Measurements from ENCODE around the gene MFAP4. TPM values are rescaled to one million over a fixed set of nuclear protein-coding genes. Genes with fewer than 3 reads are reported as not detected.

MFAP4 gene
- total and polyA plus RNA-seq, 5 donors, result 92.8 to 160 (median 119) TPM

- peak overlapping the region; percentile 53 for H3K27ac ChIP-seq (ENCODE audit: low read length)
- no peaks in the 10 kb centered on the region for H3K27me3 ChIP-seq (ENCODE audit: control insufficient read depth, insufficient read depth)
- ATAC-seq (peak; percentile 59 to 76), DNase-seq (peak; percentile 88 to 89 (median 88))
- H3K9me3 ChIP-seq (ENCODE audit: control insufficient read depth, low read length), result no peaks in the 10 kb centered on the region
- peaks cover 13% of the 10 kb centered on the region for H3K4me1 ChIP-seq (ENCODE audit: control insufficient read depth, insufficient read depth, low read length)
- 40% methylated on average over 19 of the region's 19 CpGs for WGBS
- no peak overlapping the region for H3K4me3 ChIP-seq (ENCODE audit: low read length)
- intact Hi-C loops (cut with DNase I), result no loop called here
Measured at GRCh38 chr17:19346351-19347255, 40.4 kb downstream of the MFAP4 start.

- no peak for ATAC-seq
- intact Hi-C loops (cut with DNase I), result no loop called here
- WGBS, result 72% methylated on average over 13 of the region's 13 CpGs
Measured at GRCh38 chr17:19345486-19346350, 41.3 kb downstream of the MFAP4 start.

GRCh38 chr17:19345067-19345460 lies 41.9 kb downstream of the MFAP4 start:
- no peaks in the 10 kb centered on the region for H3K9me3 ChIP-seq (ENCODE audit: control insufficient read depth, low read length)
- no peak overlapping the region for H3K4me3 ChIP-seq (ENCODE audit: low read length)
- no peaks in the 10 kb centered on the region for H3K27me3 ChIP-seq (ENCODE audit: control insufficient read depth, insufficient read depth)
- H3K27ac ChIP-seq (ENCODE audit: low read length), result no peak overlapping the region
- H3K4me1 ChIP-seq (ENCODE audit: control insufficient read depth, insufficient read depth, low read length), result peaks cover 14% of the 10 kb centered on the region
- WGBS, result 83% methylated on average over 7 of the region's 7 CpGs
- intact Hi-C loops (cut with DNase I), result no loop called here
- DNase-seq (no peak), ATAC-seq (no peak)

More at GRCh38 chr17:19345486-19346350, 41.3 kb downstream of the MFAP4 start:
- Histone ChIP-seq H3K27ac (ENCODE audit: low read length) (peak overlapping the region; percentile 53), H3K27me3 (ENCODE audit: control insufficient read depth, insufficient read depth) (no peaks in the 10 kb centered on the region), H3K4me3 (ENCODE audit: low read length) (no peak overlapping the region), H3K9me3 (ENCODE audit: control insufficient read depth, low read length) (no peaks in the 10 kb centered on the region), H3K4me1 (ENCODE audit: control insufficient read depth, insufficient read depth, low read length) (peaks cover 14% of the 10 kb centered on the region)
- no peak for DNase-seq

- DNase-seq, result no peak
- Histone ChIP-seq H3K27me3 (ENCODE audit: control insufficient read depth, insufficient read depth) (no peaks in the 10 kb centered on the region), H3K9me3 (ENCODE audit: control insufficient read depth, low read length) (no peaks in the 10 kb centered on the region), H3K27ac (ENCODE audit: low read length) (no peak overlapping the region), H3K4me3 (ENCODE audit: low read length) (no peak overlapping the region), H3K4me1 (ENCODE audit: control insufficient read depth, insufficient read depth, low read length) (peaks cover 14% of the 10 kb centered on the region)
- ATAC-seq, result no peak
- 74% methylated on average over 40 of the region's 40 CpGs for WGBS
- intact Hi-C loops (cut with DNase I), result no loop called here
Measured at GRCh38 chr17:19344311-19345066, 42.5 kb downstream of the MFAP4 start.

GRCh38 chr17:19343671-19344151 lies 43.3 kb downstream of the MFAP4 start:
- ATAC-seq, result peak in 1 of 2 donors; percentile 22

GRCh38 chr17:19343256-19343630 lies 43.7 kb downstream of the MFAP4 start:
- H3K27ac ChIP-seq (ENCODE audit: low read length), result no peak overlapping the region
- ATAC-seq (no peak), DNase-seq (no peak)
- H3K27me3 ChIP-seq (ENCODE audit: control insufficient read depth, insufficient read depth), result no peaks in the 10 kb centered on the region
- intact Hi-C loops (cut with DNase I), result no loop called here
- peaks cover 14% of the 10 kb centered on the region for H3K4me1 ChIP-seq (ENCODE audit: control insufficient read depth, insufficient read depth, low read length)
- H3K9me3 ChIP-seq (ENCODE audit: control insufficient read depth, low read length), result no peaks in the 10 kb centered on the region
- WGBS, result 75% methylated on average over 7 of the region's 7 CpGs
- H3K4me3 ChIP-seq (ENCODE audit: low read length), result no peak overlapping the region

More at GRCh38 chr17:19343671-19344151, 43.3 kb downstream of the MFAP4 start:
- 74% methylated on average over 13 of the region's 13 CpGs for WGBS
- intact Hi-C loops (cut with DNase I), result no loop called here
- Histone ChIP-seq H3K27me3 (ENCODE audit: control insufficient read depth, insufficient read depth) (no peaks in the 10 kb centered on the region), H3K4me1 (ENCODE audit: control insufficient read depth, insufficient read depth, low read length) (peaks cover 14% of the 10 kb centered on the region), H3K4me3 (ENCODE audit: low read length) (no peak overlapping the region), H3K9me3 (ENCODE audit: control insufficient read depth, low read length) (no peaks in the 10 kb centered on the region), H3K27ac (ENCODE audit: low read length) (no peak overlapping the region)
- DNase-seq, result peak in 2 of 3 donors; percentile 78 to 81

- Histone ChIP-seq H3K4me1 (ENCODE audit: control insufficient read depth, insufficient read depth, low read length) (peaks cover 18% of the 10 kb centered on the region), H3K4me3 (ENCODE audit: low read length) (no peak overlapping the region), H3K27ac (ENCODE audit: low read length) (no peak overlapping the region), H3K27me3 (ENCODE audit: control insufficient read depth, insufficient read depth) (no peaks in the 10 kb centered on the region), H3K9me3 (ENCODE audit: control insufficient read depth, low read length) (no peaks in the 10 kb centered on the region)
- ATAC-seq, result no peak
- DNase-seq, result no peak
- intact Hi-C loops (cut with DNase I), result no loop called here
- WGBS, result 59% methylated on average over 7 of the region's 7 CpGs
Measured at GRCh38 chr17:19342611-19343255, 44.3 kb downstream of the MFAP4 start.

- Histone ChIP-seq H3K9me3 (ENCODE audit: control insufficient read depth, low read length) (no peaks in the 10 kb centered on the region), H3K4me3 (ENCODE audit: low read length) (no peak overlapping the region), H3K27me3 (ENCODE audit: control insufficient read depth, insufficient read depth) (no peaks in the 10 kb centered on the region), H3K27ac (ENCODE audit: low read length) (no peak overlapping the region), H3K4me1 (ENCODE audit: control insufficient read depth, insufficient read depth, low read length) (peaks cover 19% of the 10 kb centered on the region)
- DNase-seq (no peak), ATAC-seq (no peak)
- WGBS, result 46% methylated on average over 20 of the region's 20 CpGs
- intact Hi-C loops (cut with DNase I), result no loop called here
Measured at GRCh38 chr17:19341641-19342610, 45.1 kb downstream of the MFAP4 start.

GRCh38 chr17:19341211-19341631 lies 45.8 kb downstream of the MFAP4 start:
- 63% methylated on average over 7 of the region's 7 CpGs for WGBS
- no peak for ATAC-seq
- H3K4me1 ChIP-seq (ENCODE audit: control insufficient read depth, insufficient read depth, low read length), result peaks cover 17% of the 10 kb centered on the region
- intact Hi-C loops (cut with DNase I), result no loop called here
- no peaks in the 10 kb centered on the region for H3K27me3 ChIP-seq (ENCODE audit: control insufficient read depth, insufficient read depth)
- no peak overlapping the region for H3K27ac ChIP-seq (ENCODE audit: low read length)
- no peaks in the 10 kb centered on the region for H3K9me3 ChIP-seq (ENCODE audit: control insufficient read depth, low read length)
- no peak for DNase-seq
- H3K4me3 ChIP-seq (ENCODE audit: low read length), result no peak overlapping the region

Measured in right cardiac atrium (tissue), 5 donors.